Ishikawa (cell line): ENCODE measurements around the gene NGB.

Source experiments
- CEBPB ChIP-seq: IDR thresholded peaks from 2 replicates; pipeline ENCODE4 v1.6.1; 2012
- CREB1 ChIP-seq: IDR thresholded peaks from 2 replicates; pipeline ENCODE4 v1.6.1; 2012; ENCODE audit warnings: low read depth
- EP300 ChIP-seq: IDR thresholded peaks from 2 replicates; pipeline ENCODE4 v1.6.1; 2012; ENCODE audit warnings: borderline replicate concordance
- FOXM1 ChIP-seq: IDR thresholded peaks from 2 replicates; pipeline ENCODE4 v1.6.1; 2012; ENCODE audit warnings: low read depth, borderline replicate concordance
- NFIC ChIP-seq: IDR thresholded peaks from 2 replicates; pipeline ENCODE4 v1.6.1; 2012
- RAD21 ChIP-seq: IDR thresholded peaks from 2 replicates; pipeline ENCODE4 v1.6.1; 2012; ENCODE audit warnings: low read depth
- TAF1 ChIP-seq: IDR thresholded peaks from 2 replicates; pipeline ENCODE4 v1.6.1; 2012; ENCODE audit warnings: low read depth, mild to moderate bottlenecking
- TCF12 ChIP-seq: IDR thresholded peaks from 2 replicates; pipeline ENCODE4 v1.6.1; 2012; ENCODE audit warnings: low read depth
- TEAD4 ChIP-seq: IDR thresholded peaks from 2 replicates; pipeline ENCODE4 v1.6.1; 2012
- YY1 ChIP-seq: IDR thresholded peaks from 2 replicates; pipeline ENCODE4 v1.6.1; 2012; ENCODE audit warnings: low read depth
- ZBTB7A ChIP-seq: IDR thresholded peaks from 2 replicates; pipeline ENCODE4 v1.6.1; 2012; ENCODE audit warnings: low read depth
- TF ChIP-seq, protein P1 (sequence below): IDR thresholded peaks from 2 replicates; pipeline ENCODE4 v1.6.1; 2012
- TF ChIP-seq, protein P2 (sequence below): IDR thresholded peaks from 2 replicates; pipeline ENCODE4 v1.6.1; 2012; ENCODE audit warnings: low read depth, mild to moderate bottlenecking
- TF ChIP-seq, protein P3 (sequence below): IDR thresholded peaks from 2 replicates; pipeline ENCODE4 v1.6.1; 2012

DNA sequence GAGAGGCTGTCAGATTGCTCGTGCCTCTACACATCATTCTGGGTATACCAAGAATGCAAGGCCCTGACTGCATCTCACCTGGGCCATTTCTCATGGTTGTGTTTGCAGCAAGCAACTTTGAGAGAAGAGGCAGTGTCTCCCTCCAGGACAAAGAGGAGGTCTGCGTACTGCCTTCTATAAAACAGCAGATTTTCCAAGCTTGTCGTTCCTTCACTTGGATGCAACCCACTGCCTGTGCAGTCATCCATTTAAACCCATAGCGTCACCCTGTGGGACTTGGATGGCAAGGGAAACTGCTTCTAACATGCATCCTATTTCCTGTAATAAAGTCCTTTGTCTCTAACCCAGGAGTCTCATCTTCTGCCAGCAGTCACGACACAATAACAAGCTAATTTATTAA, 48.4 kb upstream of the NGB start:
- TF ChIP-seq NFIC: no peak
- no peak for TF ChIP-seq EP300
- TF ChIP-seq TEAD4: no peak
- TF ChIP-seq CEBPB: no peak
- TF ChIP-seq TCF12: no peak
- TF ChIP-seq, protein P1, sequence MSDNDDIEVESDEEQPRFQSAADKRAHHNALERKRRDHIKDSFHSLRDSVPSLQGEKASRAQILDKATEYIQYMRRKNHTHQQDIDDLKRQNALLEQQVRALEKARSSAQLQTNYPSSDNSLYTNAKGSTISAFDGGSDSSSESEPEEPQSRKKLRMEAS: no peak
- TF ChIP-seq, protein P2, sequence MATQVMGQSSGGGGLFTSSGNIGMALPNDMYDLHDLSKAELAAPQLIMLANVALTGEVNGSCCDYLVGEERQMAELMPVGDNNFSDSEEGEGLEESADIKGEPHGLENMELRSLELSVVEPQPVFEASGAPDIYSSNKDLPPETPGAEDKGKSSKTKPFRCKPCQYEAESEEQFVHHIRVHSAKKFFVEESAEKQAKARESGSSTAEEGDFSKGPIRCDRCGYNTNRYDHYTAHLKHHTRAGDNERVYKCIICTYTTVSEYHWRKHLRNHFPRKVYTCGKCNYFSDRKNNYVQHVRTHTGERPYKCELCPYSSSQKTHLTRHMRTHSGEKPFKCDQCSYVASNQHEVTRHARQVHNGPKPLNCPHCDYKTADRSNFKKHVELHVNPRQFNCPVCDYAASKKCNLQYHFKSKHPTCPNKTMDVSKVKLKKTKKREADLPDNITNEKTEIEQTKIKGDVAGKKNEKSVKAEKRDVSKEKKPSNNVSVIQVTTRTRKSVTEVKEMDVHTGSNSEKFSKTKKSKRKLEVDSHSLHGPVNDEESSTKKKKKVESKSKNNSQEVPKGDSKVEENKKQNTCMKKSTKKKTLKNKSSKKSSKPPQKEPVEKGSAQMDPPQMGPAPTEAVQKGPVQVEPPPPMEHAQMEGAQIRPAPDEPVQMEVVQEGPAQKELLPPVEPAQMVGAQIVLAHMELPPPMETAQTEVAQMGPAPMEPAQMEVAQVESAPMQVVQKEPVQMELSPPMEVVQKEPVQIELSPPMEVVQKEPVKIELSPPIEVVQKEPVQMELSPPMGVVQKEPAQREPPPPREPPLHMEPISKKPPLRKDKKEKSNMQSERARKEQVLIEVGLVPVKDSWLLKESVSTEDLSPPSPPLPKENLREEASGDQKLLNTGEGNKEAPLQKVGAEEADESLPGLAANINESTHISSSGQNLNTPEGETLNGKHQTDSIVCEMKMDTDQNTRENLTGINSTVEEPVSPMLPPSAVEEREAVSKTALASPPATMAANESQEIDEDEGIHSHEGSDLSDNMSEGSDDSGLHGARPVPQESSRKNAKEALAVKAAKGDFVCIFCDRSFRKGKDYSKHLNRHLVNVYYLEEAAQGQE: no peak
- TF ChIP-seq RAD21: no peak
- no peak for TF ChIP-seq YY1
- no peak for TF ChIP-seq FOXM1
- no peak for TF ChIP-seq CREB1
- no peak for TF ChIP-seq TAF1
- TF ChIP-seq, protein P3, sequence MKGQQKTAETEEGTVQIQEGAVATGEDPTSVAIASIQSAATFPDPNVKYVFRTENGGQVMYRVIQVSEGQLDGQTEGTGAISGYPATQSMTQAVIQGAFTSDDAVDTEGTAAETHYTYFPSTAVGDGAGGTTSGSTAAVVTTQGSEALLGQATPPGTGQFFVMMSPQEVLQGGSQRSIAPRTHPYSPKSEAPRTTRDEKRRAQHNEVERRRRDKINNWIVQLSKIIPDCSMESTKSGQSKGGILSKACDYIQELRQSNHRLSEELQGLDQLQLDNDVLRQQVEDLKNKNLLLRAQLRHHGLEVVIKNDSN: no peak
- TF ChIP-seq ZBTB7A: no peak
